H9 (cell line): ENCODE data around the gene DCLRE1B. TPM values are rescaled to one million over a fixed set of nuclear protein-coding genes. Genes with fewer than 3 reads are reported as not detected.
A peak's percentile ranks its signal among the peaks of the same experiment; 100 is the strongest.

Experiments used
- DNase-seq: peaks from one replicate; pipeline ENCODE4 v3.0.0-alpha.2; 2017
- H2AFZ ChIP-seq: one replicate; pipeline ENCODE4 v1.6.1; 2013; ENCODE audit warnings: mild to moderate bottlenecking, low read length, control low read depth, moderate library complexity
- H2AK5ac ChIP-seq: 2 replicates; pipeline ENCODE4 v1.6.1; 2013; ENCODE audit warnings: low read length, control low read depth, mixed read lengths; ENCODE audit not compliant: insufficient read length
- H2BK120ac ChIP-seq: one replicate; pipeline ENCODE4 v1.6.1; 2013; ENCODE audit warnings: low read depth, mild to moderate bottlenecking, low read length, control low read depth, inconsistent platforms; ENCODE audit not compliant: poor library complexity, severe bottlenecking
- H2BK12ac ChIP-seq: 2 replicates; pipeline ENCODE4 v1.6.1; 2013; ENCODE audit warnings: low read length, control low read depth, mixed read lengths, low read depth; ENCODE audit not compliant: insufficient read length
- H2BK15ac ChIP-seq: 2 replicates; pipeline ENCODE4 v1.6.1; 2013; ENCODE audit warnings: low read depth, low read length, control low read depth
- H2BK20ac ChIP-seq: one replicate; pipeline ENCODE4 v1.6.1; 2013; ENCODE audit warnings: low read depth, mild to moderate bottlenecking, low read length, control low read depth, inconsistent platforms; ENCODE audit not compliant: poor library complexity, severe bottlenecking
- H2BK5ac ChIP-seq: 2 replicates; pipeline ENCODE4 v1.6.1; 2013; ENCODE audit warnings: low read length, control low read depth, mixed read lengths; ENCODE audit not compliant: insufficient read length
- H3K14ac ChIP-seq: 2 replicates; pipeline ENCODE4 v1.6.1; 2013; ENCODE audit warnings: low read length, control low read depth; ENCODE audit not compliant: insufficient read depth
- H3K18ac ChIP-seq: 2 replicates; pipeline ENCODE4 v1.6.1; 2013; ENCODE audit warnings: low read depth, mild to moderate bottlenecking, mixed read lengths, low read length, control low read depth; ENCODE audit not compliant: insufficient read length
- H3K23ac ChIP-seq: 2 replicates; pipeline ENCODE4 v1.6.1; 2013; ENCODE audit warnings: low read length, control low read depth, mixed read lengths, low read depth; ENCODE audit not compliant: insufficient read length
- H3K23me2 ChIP-seq: 2 replicates; pipeline ENCODE4 v1.6.1; 2013; ENCODE audit warnings: low read depth, mild to moderate bottlenecking, mixed read lengths, low read length, control low read depth; ENCODE audit not compliant: insufficient read length, poor library complexity, severe bottlenecking
- H3K27ac ChIP-seq: 2 replicates; pipeline ENCODE4 v1.5.1; 2013; ENCODE audit warnings: low read length, control low read depth, mixed read lengths, low read depth; ENCODE audit not compliant: insufficient read length
- H3K27me3 ChIP-seq: 2 replicates; pipeline ENCODE4 v1.6.1; 2013; ENCODE audit warnings: low read length, control low read depth, inconsistent platforms; ENCODE audit not compliant: insufficient read depth
- H3K4ac ChIP-seq: 2 replicates; pipeline ENCODE4 v1.6.1; 2013; ENCODE audit warnings: low read depth, mild to moderate bottlenecking, control low read depth, inconsistent platforms, low read length, moderate library complexity
- H3K4me1 ChIP-seq: 2 replicates; pipeline ENCODE4 v1.6.1; 2013; ENCODE audit warnings: low read length, control low read depth, inconsistent platforms; ENCODE audit not compliant: insufficient read depth
- H3K4me2 ChIP-seq: 2 replicates; pipeline ENCODE4 v1.6.1; 2013; ENCODE audit warnings: low read length, control low read depth, mixed read lengths; ENCODE audit not compliant: insufficient read length, insufficient read depth
- H3K56ac ChIP-seq: 2 replicates; pipeline ENCODE4 v1.6.1; 2013; ENCODE audit warnings: low read depth, mild to moderate bottlenecking, mixed read lengths, low read length, control low read depth; ENCODE audit not compliant: insufficient read length
- H3K79me1 ChIP-seq: 2 replicates; pipeline ENCODE4 v1.6.1; 2013; ENCODE audit warnings: low read depth, mild to moderate bottlenecking, moderate library complexity, low read length, control low read depth, inconsistent platforms; ENCODE audit not compliant: insufficient read depth, poor library complexity, severe bottlenecking
- H3K79me2 ChIP-seq: 2 replicates; pipeline ENCODE4 v1.6.1; 2013; ENCODE audit warnings: low read length, control low read depth, inconsistent platforms; ENCODE audit not compliant: insufficient read depth
- H3K9ac ChIP-seq: 2 replicates; pipeline ENCODE4 v1.6.1; 2013; ENCODE audit warnings: low read length, control low read depth, mixed read lengths; ENCODE audit not compliant: insufficient read length; ENCODE audit errors: extremely low read depth
- H3K9me3 ChIP-seq: one replicate; pipeline ENCODE4 v1.6.1; 2013; ENCODE audit warnings: low read depth, low read length, inconsistent platforms; ENCODE audit not compliant: control insufficient read depth
- H3T11ph ChIP-seq: one replicate; pipeline ENCODE4 v1.6.1; 2013; ENCODE audit warnings: mild to moderate bottlenecking, low read length, control low read depth, inconsistent platforms
- H4K20me1 ChIP-seq: one replicate; pipeline ENCODE4 v1.6.1; 2013; ENCODE audit not compliant: control insufficient read depth, insufficient read length, insufficient read depth
- H4K5ac ChIP-seq: 2 replicates; pipeline ENCODE4 v1.6.1; 2013; ENCODE audit warnings: low read depth, mild to moderate bottlenecking, mixed read lengths, low read length, control low read depth; ENCODE audit not compliant: insufficient read length
- H4K8ac ChIP-seq: replicated peaks from 2 replicates; pipeline ENCODE4 v1.6.1; 2013; ENCODE audit warnings: low read length, control low read depth, mixed read lengths, low read depth; ENCODE audit not compliant: insufficient read length
- H4K91ac ChIP-seq: 2 replicates; pipeline ENCODE4 v1.6.1; 2013; ENCODE audit warnings: low read depth, mild to moderate bottlenecking, moderate library complexity, mixed read lengths, low read length, control low read depth; ENCODE audit not compliant: insufficient read length
- H3K27ac Mint-ChIP-seq, 3 experiments: 2 replicates in 2 of 3; 3 replicates in 1 of 3; pipeline ENCODE4 v1.8.0; 2020 to 2021; ENCODE audit warnings: mixed read lengths in 3 of 3, mild to moderate bottlenecking in 1 of 3, moderate library complexity in 1 of 3
- H3K27me3 Mint-ChIP-seq: 2 replicates; pipeline ENCODE4 v1.8.0; 2021; ENCODE audit warnings: low read depth, mild to moderate bottlenecking, moderate library complexity, mixed read lengths
- H3K36me3 Mint-ChIP-seq, 3 experiments: 2 replicates in 2 of 3; 3 replicates in 1 of 3; pipeline ENCODE4 v1.8.0; 2020 to 2021; ENCODE audit warnings: low read depth in 3 of 3, mixed read lengths in 3 of 3; ENCODE audit not compliant: insufficient read depth in 1 of 3
- H3K4me1 Mint-ChIP-seq, 2 experiments: 2 replicates each; pipeline ENCODE4 v1.8.0; 2020; ENCODE audit warnings: mixed read lengths in 2 of 2
- H3K4me3 Mint-ChIP-seq, 2 experiments: 2 replicates in 1 of 2; 3 replicates in 1 of 2; pipeline ENCODE4 v1.8.0; 2020 to 2021; ENCODE audit warnings: mild to moderate bottlenecking in 2 of 2, mixed read lengths in 2 of 2, moderate library complexity in 1 of 2
- H3K9me3 Mint-ChIP-seq, 2 experiments: 2 replicates in 1 of 2; 3 replicates in 1 of 2; pipeline ENCODE4 v1.8.0; 2020; ENCODE audit warnings: mild to moderate bottlenecking in 2 of 2, mixed read lengths in 2 of 2, moderate library complexity in 1 of 2
- WGBS: extraction: QIAGEN DNeasy Blood & Tissue Kit; methylation state at CpG from one replicate; pipeline ENCODE4 v1.1.7; 2013; ENCODE audit warnings: missing lambda C conversion rate, low lambda C conversion rate, mixed read lengths; ENCODE audit not compliant: insufficient read length; ENCODE audit errors: extremely low coverage; 5-methylcytosine and 5-hydroxymethylcytosine counted together
- total RNA-seq: library from RNA; stranded (reverse); gene quantifications from 2 replicates; pipeline ENCODE4 v1.2.1, GENCODE V29; 2021
- TF ChIP-seq, protein P1 (sequence below): fragments of 200-600 bp; sonication (generic); conservative IDR thresholded peaks from 3 replicates; pipeline ENCODE4 v1.8.0; 2021; ENCODE audit warnings: antibody characterized with exemption, mild to moderate bottlenecking

DCLRE1B gene
- total RNA-seq, 1 experiment from 2014 or later: 13.4 TPM

DNA sequence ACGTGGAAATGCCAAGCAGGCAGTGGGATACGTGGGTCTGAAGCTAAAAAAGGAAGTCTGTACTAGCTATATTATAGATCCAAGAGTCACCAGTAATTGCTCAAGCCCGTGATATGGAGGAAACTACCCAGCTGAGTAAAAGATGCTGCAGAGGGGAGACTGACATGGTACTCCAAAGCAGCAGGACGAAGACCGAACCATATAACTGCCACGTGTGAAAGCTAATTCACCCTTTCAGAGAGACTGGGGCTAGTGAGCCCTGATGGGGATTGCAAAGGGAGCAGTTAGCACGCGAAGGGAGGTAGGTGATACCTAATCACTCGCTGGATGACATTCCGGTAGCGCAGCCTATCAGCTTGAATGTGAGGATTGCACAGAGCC lies 843 bp upstream of the DCLRE1B start:
- H3K9me3 ChIP-seq: no peaks in the 10 kb centered on the region
- H3T11ph ChIP-seq: no peak overlapping the region
- H3K9ac ChIP-seq: peak overlapping the region; percentile 49
- H3K27me3 ChIP-seq: no peaks in the 10 kb centered on the region
- H3K36me3 Mint-ChIP-seq: peaks cover 0 to 30% (median 23%) of the 10 kb centered on the region in 3 experiments; a peak in 5 of 7 replicates
- no peak overlapping the region for H2BK12ac ChIP-seq
- H2BK5ac ChIP-seq: no peak overlapping the region
- no peak overlapping the region for H4K91ac ChIP-seq
- H3K4me2 ChIP-seq: peak overlapping the region; percentile 79
- H3K23ac ChIP-seq: no peak overlapping the region
- no peak overlapping the region for H3K14ac ChIP-seq
- H2AFZ ChIP-seq: no peak overlapping the region
- no peaks in the 10 kb centered on the region for H3K79me1 ChIP-seq
- no peak overlapping the region for H2BK15ac ChIP-seq
- TF ChIP-seq, protein P1, sequence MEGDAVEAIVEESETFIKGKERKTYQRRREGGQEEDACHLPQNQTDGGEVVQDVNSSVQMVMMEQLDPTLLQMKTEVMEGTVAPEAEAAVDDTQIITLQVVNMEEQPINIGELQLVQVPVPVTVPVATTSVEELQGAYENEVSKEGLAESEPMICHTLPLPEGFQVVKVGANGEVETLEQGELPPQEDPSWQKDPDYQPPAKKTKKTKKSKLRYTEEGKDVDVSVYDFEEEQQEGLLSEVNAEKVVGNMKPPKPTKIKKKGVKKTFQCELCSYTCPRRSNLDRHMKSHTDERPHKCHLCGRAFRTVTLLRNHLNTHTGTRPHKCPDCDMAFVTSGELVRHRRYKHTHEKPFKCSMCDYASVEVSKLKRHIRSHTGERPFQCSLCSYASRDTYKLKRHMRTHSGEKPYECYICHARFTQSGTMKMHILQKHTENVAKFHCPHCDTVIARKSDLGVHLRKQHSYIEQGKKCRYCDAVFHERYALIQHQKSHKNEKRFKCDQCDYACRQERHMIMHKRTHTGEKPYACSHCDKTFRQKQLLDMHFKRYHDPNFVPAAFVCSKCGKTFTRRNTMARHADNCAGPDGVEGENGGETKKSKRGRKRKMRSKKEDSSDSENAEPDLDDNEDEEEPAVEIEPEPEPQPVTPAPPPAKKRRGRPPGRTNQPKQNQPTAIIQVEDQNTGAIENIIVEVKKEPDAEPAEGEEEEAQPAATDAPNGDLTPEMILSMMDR: no peak
- H3K23me2 ChIP-seq: peaks cover 11% of the 10 kb centered on the region
- no peak overlapping the region for H3K56ac ChIP-seq
- H4K8ac ChIP-seq: no peak overlapping the region
- H3K79me2 ChIP-seq: no peaks in the 10 kb centered on the region
- peak overlapping the region; percentile 27 for H3K18ac ChIP-seq
- H3K4ac ChIP-seq: no peak overlapping the region
- H3K27ac ChIP-seq: no peak overlapping the region
- no peak overlapping the region for H2AK5ac ChIP-seq
- H3K9me3 Mint-ChIP-seq: no peaks in the 10 kb centered on the region
- no CpG with 5 or more reads among the region's 11 CpGs for WGBS
- peak; percentile 59 for DNase-seq
- H3K27me3 Mint-ChIP-seq: no peaks in the 10 kb centered on the region
- H2BK120ac ChIP-seq: no peak overlapping the region
- peak overlapping the region; percentile 94 to 96 for H3K4me3 Mint-ChIP-seq
- H3K4me1 ChIP-seq: no peaks in the 10 kb centered on the region
- H4K20me1 ChIP-seq: no peaks in the 10 kb centered on the region
- no peak overlapping the region for H2BK20ac ChIP-seq
- peak overlapping the region; percentile 85 to 98 (median 95) for H3K27ac Mint-ChIP-seq
- peaks cover 11% of the 10 kb centered on the region in 2 experiments for H3K4me1 Mint-ChIP-seq
- no peak overlapping the region for H4K5ac ChIP-seq
